Measurements from ENCODE around the gene GZMA.

Gene GZMA

DNA sequence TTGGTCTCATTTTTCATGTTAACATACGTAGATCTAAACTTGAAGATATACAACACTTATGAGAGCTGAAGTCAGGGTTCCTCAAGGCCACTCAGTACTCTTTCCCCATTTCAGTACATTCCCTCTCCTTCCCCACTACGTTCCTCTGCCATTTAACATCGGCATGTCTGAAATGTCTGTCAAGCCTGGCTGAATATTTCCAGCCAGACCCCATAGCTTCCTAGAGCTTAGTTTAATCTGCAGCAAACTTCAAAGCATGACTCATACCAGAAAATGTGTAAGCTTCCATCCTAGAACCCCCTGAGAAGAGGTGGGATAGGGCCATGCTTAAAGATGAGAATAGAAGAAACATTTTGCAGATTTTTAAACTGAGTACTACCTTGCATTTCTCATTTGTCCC is 6.2 kb downstream of the GZMA start:
- no peak overlapping the region for H3K4me3 ChIP-seq (ENCODE audit: low read length)
- TF ChIP-seq, protein P1, sequence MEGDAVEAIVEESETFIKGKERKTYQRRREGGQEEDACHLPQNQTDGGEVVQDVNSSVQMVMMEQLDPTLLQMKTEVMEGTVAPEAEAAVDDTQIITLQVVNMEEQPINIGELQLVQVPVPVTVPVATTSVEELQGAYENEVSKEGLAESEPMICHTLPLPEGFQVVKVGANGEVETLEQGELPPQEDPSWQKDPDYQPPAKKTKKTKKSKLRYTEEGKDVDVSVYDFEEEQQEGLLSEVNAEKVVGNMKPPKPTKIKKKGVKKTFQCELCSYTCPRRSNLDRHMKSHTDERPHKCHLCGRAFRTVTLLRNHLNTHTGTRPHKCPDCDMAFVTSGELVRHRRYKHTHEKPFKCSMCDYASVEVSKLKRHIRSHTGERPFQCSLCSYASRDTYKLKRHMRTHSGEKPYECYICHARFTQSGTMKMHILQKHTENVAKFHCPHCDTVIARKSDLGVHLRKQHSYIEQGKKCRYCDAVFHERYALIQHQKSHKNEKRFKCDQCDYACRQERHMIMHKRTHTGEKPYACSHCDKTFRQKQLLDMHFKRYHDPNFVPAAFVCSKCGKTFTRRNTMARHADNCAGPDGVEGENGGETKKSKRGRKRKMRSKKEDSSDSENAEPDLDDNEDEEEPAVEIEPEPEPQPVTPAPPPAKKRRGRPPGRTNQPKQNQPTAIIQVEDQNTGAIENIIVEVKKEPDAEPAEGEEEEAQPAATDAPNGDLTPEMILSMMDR (IDR thresholded peaks at IDR 0.05; ENCODE audit: insufficient read depth, low read depth, low read length, missing control alignments): no peak
- DNase-seq (ENCODE audit: low read depth): no peak

DNA sequence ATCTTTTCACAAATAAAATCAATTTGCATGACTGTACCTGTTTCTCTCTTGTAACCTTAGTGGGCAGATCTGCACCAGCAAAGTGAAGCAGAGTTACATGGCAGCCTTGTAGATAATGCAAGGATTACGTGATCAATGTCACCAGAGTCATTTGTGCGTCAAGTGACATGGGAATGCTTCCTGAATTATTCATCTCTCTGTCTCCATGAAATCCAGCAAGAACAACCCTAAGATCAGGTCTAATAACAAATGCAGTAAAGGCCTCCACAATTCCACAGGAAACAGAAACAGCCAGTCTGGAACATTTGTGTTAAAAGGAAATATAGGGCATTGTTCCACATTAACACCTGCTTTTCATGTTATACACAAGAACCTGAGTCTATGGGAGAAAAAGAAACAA is 7.8 kb downstream of the GZMA start:
- no peak for DNase-seq (ENCODE audit: low read depth)
- TF ChIP-seq, protein P1 (IDR thresholded peaks at IDR 0.05; ENCODE audit: insufficient read depth, low read depth, low read length, missing control alignments): no peak
- H3K4me3 ChIP-seq (ENCODE audit: low read length): no peak overlapping the region

DNA sequence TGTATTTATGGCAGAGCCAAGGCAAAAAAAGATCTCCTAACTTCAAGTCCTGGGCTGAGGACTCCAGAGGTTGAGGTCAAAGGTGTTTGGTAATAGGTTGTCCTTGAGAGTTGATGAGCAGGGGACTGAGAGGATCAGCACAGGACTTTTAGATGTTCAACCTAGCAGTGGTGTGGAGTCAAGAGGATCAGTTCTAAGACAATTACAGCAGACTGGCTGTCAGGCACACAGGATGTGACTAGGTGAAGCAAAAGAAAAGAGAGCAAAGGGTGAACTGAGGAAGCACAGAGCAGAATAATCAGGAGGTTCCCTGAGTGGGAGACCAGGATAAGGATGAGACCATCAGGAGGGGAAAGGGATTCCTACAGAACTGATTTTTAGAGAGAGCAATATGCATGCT is 10.9 kb downstream of the GZMA start:
- no peak overlapping the region for H3K4me3 ChIP-seq (ENCODE audit: low read length)
- no peak for DNase-seq (ENCODE audit: low read depth)
- TF ChIP-seq, protein P1 (IDR thresholded peaks at IDR 0.05; ENCODE audit: insufficient read depth, low read depth, low read length, missing control alignments): no peak

DNA sequence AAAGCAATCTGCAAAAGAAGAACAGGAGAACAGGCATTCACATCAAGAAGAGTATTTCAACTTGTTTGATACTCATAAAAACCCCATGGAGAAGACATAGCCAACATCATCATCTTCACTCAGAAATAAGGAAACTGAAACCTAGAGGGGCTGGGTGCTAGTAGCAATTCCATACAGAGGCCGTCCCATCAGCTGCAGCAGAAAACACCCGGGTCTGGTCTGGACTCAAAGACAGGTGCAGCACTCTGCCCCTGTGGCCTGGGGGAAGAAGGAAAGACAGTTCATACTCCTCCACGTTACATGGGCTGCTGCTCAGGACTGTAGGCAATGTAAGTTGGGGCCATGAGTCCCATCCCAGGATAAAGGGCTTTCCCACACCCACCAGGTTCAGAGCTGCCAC is 11.6 kb downstream of the GZMA start:
- H3K4me3 ChIP-seq (ENCODE audit: low read length): no peak overlapping the region
- no peak for DNase-seq (ENCODE audit: low read depth)
- TF ChIP-seq, protein P1 (IDR thresholded peaks at IDR 0.05; ENCODE audit: insufficient read depth, low read depth, low read length, missing control alignments): no peak

DNA sequence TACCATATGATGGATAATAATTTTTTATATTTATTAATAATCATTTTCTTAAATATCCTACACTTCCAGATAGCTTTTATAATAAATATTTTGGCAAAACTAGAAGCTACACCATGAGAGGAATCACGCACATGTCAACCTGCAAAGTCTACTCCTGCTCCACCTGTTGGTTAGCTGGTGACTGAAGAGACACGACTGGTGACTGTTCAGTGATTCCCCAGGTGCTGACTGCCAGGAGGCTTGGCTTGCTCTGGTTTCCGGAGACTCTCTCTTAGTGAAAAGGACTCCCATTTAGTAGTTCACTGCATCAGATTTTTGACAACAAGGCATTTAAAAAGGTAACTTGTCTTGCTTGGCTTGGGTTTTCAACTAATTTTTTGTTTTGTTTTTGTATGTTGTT is 20.9 kb downstream of the GZMA start:
- no peak overlapping the region for H3K4me3 ChIP-seq (ENCODE audit: low read length)
- no peak for DNase-seq (ENCODE audit: low read depth)
- TF ChIP-seq, protein P1 (IDR thresholded peaks at IDR 0.05; ENCODE audit: insufficient read depth, low read depth, low read length, missing control alignments): no peak

DNA sequence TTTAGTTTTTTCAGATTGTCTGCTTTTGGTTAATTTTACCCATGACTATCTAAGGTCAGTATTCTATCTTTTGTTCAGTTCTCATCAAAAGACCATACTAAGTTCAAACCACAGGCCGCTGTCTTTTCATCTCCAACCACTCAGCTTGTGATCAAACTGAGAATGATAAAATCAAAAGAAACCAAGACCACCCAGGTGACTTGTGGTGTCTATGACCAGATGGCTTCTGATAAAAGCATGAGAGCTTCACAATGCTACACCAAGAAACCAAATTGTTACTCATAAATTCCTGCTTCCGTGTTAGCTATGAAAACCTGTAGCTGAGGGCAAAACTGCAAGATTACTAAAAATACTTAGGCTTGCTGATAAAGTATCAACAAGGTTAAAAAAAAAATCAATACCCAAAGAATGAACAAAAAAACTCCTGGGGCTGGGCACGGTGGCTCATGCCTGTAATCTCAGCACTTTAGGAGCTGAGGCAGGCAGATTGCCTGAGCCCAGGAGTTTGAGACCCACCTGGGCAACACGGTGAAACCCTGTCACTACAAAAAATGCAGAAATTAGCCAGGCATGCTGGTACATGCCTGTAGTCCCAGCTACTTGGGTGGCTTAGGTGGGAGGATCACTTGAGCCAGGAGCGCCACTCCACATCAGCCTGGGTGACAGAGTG is 31.7 kb downstream of the GZMA start:
- peak; percentile 8 for DNase-seq (ENCODE audit: low read depth)
- TF ChIP-seq, protein P1 (IDR thresholded peaks at IDR 0.05; ENCODE audit: insufficient read depth, low read depth, low read length, missing control alignments): no peak

DNA sequence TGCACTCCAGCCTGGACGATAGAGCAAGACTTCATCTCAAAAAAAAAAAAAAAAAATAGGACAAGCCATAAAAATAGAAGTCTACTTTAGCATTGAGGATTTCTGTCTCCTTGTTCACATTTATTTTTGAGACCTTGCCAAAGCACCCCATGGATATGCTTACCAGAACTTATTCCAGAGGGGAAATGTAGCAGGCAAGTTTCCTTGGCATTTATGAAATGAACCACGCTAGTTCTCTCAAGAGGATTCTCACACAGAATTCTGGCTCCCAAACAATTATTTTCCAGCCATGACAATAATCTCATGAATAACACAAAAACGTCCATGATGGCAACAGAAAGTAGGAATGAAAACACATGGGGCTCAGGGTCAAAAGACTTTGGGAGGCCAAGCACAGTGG is 34.1 kb downstream of the GZMA start:
- TF ChIP-seq, protein P1 (IDR thresholded peaks at IDR 0.05; ENCODE audit: insufficient read depth, low read depth, low read length, missing control alignments): no peak
- no peak for DNase-seq (ENCODE audit: low read depth)
- no peak overlapping the region for H3K4me3 ChIP-seq (ENCODE audit: low read length)

More for the DNA sequence above, 31.7 kb downstream of the GZMA start:
- no peak overlapping the region for H3K4me3 ChIP-seq (ENCODE audit: low read length)

All from epithelial cell of esophagus (primary cell).